Peyer's patch (tissue), 4 donors: Measurements from ENCODE around the gene NFASC. TPM values are rescaled to one million over a fixed set of nuclear protein-coding genes. Genes with fewer than 3 reads are reported as not detected.

ENCODE experiments used
- DNase-seq, 3 donors: peaks; one replicate each; pipeline ENCODE4 v3.0.0-alpha.2; 2017 to 2019
- H3K27ac ChIP-seq, 4 donors: fragments of 200-600 bp; sonication (generic); one replicate each; pipeline ENCODE4 v1.5.1; 2016 to 2019
- H3K27me3 ChIP-seq, 2 donors: fragments of 200-600 bp; sonication (generic); one replicate each; pipeline ENCODE4 v1.5.1; 2019
- H3K36me3 ChIP-seq, 3 donors: fragments of 200-600 bp; sonication (generic); one replicate each; pipeline ENCODE4 v1.5.1; 2016 to 2019
- H3K4me1 ChIP-seq, 4 donors: fragments of 200-600 bp; sonication (generic); one replicate each; pipeline ENCODE4 v1.5.1; 2016 to 2019
- H3K4me3 ChIP-seq, 4 donors: fragments of 200-600 bp; sonication (generic); 1 replicate in 3 of 4; 2 replicates in 1 of 4; pipeline ENCODE4 v1.5.1; 2016 to 2019; ENCODE audit warnings: mild to moderate bottlenecking in 1 of 4
- H3K9me3 ChIP-seq, 4 donors: fragments of 200-600 bp; sonication (generic); one replicate each; pipeline ENCODE4 v1.5.1; 2016 to 2019; ENCODE audit warnings: mild to moderate bottlenecking in 1 of 4
- CTCF ChIP-seq, 6 experiments: fragments of 450-650 bp in 4 of 6; fragments of 200-600 bp in 2 of 6; sonication (generic) in 1 of 6; IDR thresholded peaks; one replicate each; pipeline ENCODE4 v1.5.1; 2017 to 2019; ENCODE audit warnings: antibody characterized with exemption in 6 of 6, mild to moderate bottlenecking in 3 of 6, moderate library complexity in 1 of 6
- POLR2A ChIP-seq, 2 donors: fragments of 450-650 bp; IDR thresholded peaks; one replicate each; pipeline ENCODE4 v1.5.1; 2017; ENCODE audit warnings: antibody characterized with exemption in 2 of 2, mild to moderate bottlenecking in 2 of 2, moderate library complexity in 2 of 2
- total RNA-seq, 4 donors: library from RNA; depleted of rRNA; stranded (reverse); fragments of >200 nt; gene quantifications; one replicate each; pipeline ENCODE4 v1.1.0, GENCODE V29; 2016

The NFASC gene
- total RNA-seq, 4 donors from 2014 or later, result 3.2 to 90.0 (median 13.2) TPM

- TF ChIP-seq POLR2A (IDR thresholded peaks at IDR 0.05) (no peak), CTCF (IDR thresholded peaks at IDR 0.05) (no peak)
- H3K36me3 ChIP-seq, result no peaks in the 10 kb centered on the region
- no peak overlapping the region for H3K4me3 ChIP-seq
- H3K27ac ChIP-seq, result no peak overlapping the region
- H3K9me3 ChIP-seq, result no peaks in the 10 kb centered on the region
- DNase-seq, result peak in 1 of 3 donors; percentile 33
- no peaks in the 10 kb centered on the region for H3K4me1 ChIP-seq
- no peaks in the 10 kb centered on the region for H3K27me3 ChIP-seq
Observed at GRCh38 chr1:205071028-205071409, 200.4 kb downstream of the NFASC start.

GRCh38 chr1:205071801-205072200 is 201.1 kb downstream of the NFASC start:
- DNase-seq, result peak in 1 of 3 donors; percentile 34
- no peaks in the 10 kb centered on the region for H3K27me3 ChIP-seq
- no peaks in the 10 kb centered on the region for H3K4me1 ChIP-seq
- H3K4me3 ChIP-seq, result no peak overlapping the region
- H3K36me3 ChIP-seq, result no peaks in the 10 kb centered on the region
- H3K9me3 ChIP-seq, result no peaks in the 10 kb centered on the region
- no peak overlapping the region for H3K27ac ChIP-seq
- TF ChIP-seq POLR2A (IDR thresholded peaks at IDR 0.05) (no peak), CTCF (IDR thresholded peaks at IDR 0.05) (no peak)

- Histone ChIP-seq H3K4me3 (no peak overlapping the region), H3K4me1 (no peaks in the 10 kb centered on the region), H3K36me3 (no peaks in the 10 kb centered on the region), H3K27me3 (no peaks in the 10 kb centered on the region), H3K9me3 (no peaks in the 10 kb centered on the region), H3K27ac (no peak overlapping the region)
- no peak for TF ChIP-seq CTCF (IDR thresholded peaks at IDR 0.05)
- no peak for TF ChIP-seq POLR2A (IDR thresholded peaks at IDR 0.05)
- DNase-seq, result peak in 1 of 3 donors; percentile 15
Observed at GRCh38 chr1:205072286-205072685, 201.6 kb downstream of the NFASC start.

Other genes starting within 250 kb of the NFASC start
- gene LRRN2, start 185.1 kb upstream of the NFASC start, total RNA-seq, result 1 to 10 TPM in 1 of 4 donors, under 1 TPM in 2, not detected in 1; 0.66 to 1.6 (median 0.70) TPM
- 1 to 10 TPM in 1 of 4 donors, under 1 TPM in 1, not detected in 2; 0.18 to 2.8 TPM for gene CNTN2, start 172.3 kb downstream of the NFASC start, total RNA-seq
- 1 to 10 TPM in 3 of 4 donors, under 1 TPM in 1; 0.88 to 3.3 (median 2.6) TPM for gene TMEM81, start 213.6 kb downstream of the NFASC start, total RNA-seq